Smooth muscle cell (in vitro differentiated cells): ENCODE results near the gene STK10. TPM values are rescaled to one million over a fixed set of nuclear protein-coding genes. Genes with fewer than 3 reads are reported as not detected.

ENCODE experiments used
- DNase-seq: peaks from one replicate; lab custom pipeline; 2025; ENCODE audit not compliant: unreplicated experiment; lab: John Stamatoyannopoulos, UW
- H2AFZ ChIP-seq: fragments of 200-600 bp; sonication (generic); 2 replicates; pipeline ENCODE4 v1.6.0; 2016; ENCODE audit warnings: antibody characterized with exemption, low read depth, mild to moderate bottlenecking
- H3F3A ChIP-seq: fragments of 200-600 bp; sonication (generic); 2 replicates; pipeline ENCODE4 v1.6.0; 2017; ENCODE audit warnings: antibody characterized with exemption, low read depth
- H3K27ac ChIP-seq: fragments of 200-600 bp; sonication (generic); 2 replicates; pipeline ENCODE4 v1.5.1; 2016; ENCODE audit warnings: low read depth, mild to moderate bottlenecking
- H3K27me3 ChIP-seq: fragments of 200-600 bp; sonication (generic); 2 replicates; pipeline ENCODE4 v1.6.1; 2016; ENCODE audit warnings: low read depth, mild to moderate bottlenecking
- H3K36me3 ChIP-seq: fragments of 200-600 bp; sonication (generic); 2 replicates; pipeline ENCODE4 v1.5.1; 2016; ENCODE audit warnings: low read depth
- H3K4me1 ChIP-seq: fragments of 200-600 bp; sonication (generic); 2 replicates; pipeline ENCODE4 v1.5.1; 2016; ENCODE audit warnings: low read depth
- H3K4me2 ChIP-seq: fragments of 200-600 bp; sonication (generic); 2 replicates; pipeline ENCODE4 v1.6.0; 2016; ENCODE audit warnings: mild to moderate bottlenecking
- H3K4me3 ChIP-seq: fragments of 200-600 bp; sonication (generic); 2 replicates; pipeline ENCODE4 v1.5.1; 2016; ENCODE audit warnings: mild to moderate bottlenecking
- H3K79me2 ChIP-seq: fragments of 200-600 bp; sonication (generic); 2 replicates; pipeline ENCODE4 v1.6.0; 2016; ENCODE audit warnings: low read depth, mild to moderate bottlenecking
- H3K9ac ChIP-seq: fragments of 200-600 bp; sonication (generic); 2 replicates; pipeline ENCODE4 v1.6.0; 2016; ENCODE audit warnings: low read depth
- H3K9me3 ChIP-seq: fragments of 200-600 bp; sonication (generic); replicated peaks from 2 replicates; pipeline ENCODE4 v1.5.1; 2016; ENCODE audit warnings: low read depth
- H4K20me1 ChIP-seq: fragments of 200-600 bp; sonication (generic); 2 replicates; pipeline ENCODE4 v1.6.0; 2016; ENCODE audit warnings: low read depth
- WGBS: methylation state at CpG from one replicate; pipeline ENCODE4 v1.1.7; 2016; ENCODE audit warnings: low lambda C conversion rate; 5-methylcytosine and 5-hydroxymethylcytosine counted together
- polyA plus RNA-seq: library from polyadenylated mRNA; unstranded; fragments of >200 nt; fragmentation: Nextera tagmentation; extraction: Ambion mirVana; gene quantifications from 2 replicates; pipeline ENCODE4 v1.2.1, GENCODE V29; 2016
- total RNA-seq: library from RNA; depleted of rRNA; stranded (reverse); fragments of >200 nt; gene quantifications from 2 replicates; pipeline ENCODE4 v1.2.3, GENCODE V29; 2014
- TF ChIP-seq, protein P1 (sequence below): fragments of 200-600 bp; sonication (generic); IDR thresholded peaks from 2 replicates; pipeline ENCODE4 v1.5.1; 2017; ENCODE audit warnings: borderline replicate concordance, mild to moderate bottlenecking, antibody characterized with exemption; ENCODE audit not compliant: insufficient read depth, poor library complexity, severe bottlenecking

Gene STK10
- total and polyA plus RNA-seq, 2 experiments from 2014 or later: 10.7 to 26.0 TPM

- no peak for DNase-seq
- no peaks in the 10 kb centered on the region for H4K20me1 ChIP-seq
These were observed 95.9 kb downstream of the STK10 start for GRCh38 chr5:172091956-172092732.

DNA sequence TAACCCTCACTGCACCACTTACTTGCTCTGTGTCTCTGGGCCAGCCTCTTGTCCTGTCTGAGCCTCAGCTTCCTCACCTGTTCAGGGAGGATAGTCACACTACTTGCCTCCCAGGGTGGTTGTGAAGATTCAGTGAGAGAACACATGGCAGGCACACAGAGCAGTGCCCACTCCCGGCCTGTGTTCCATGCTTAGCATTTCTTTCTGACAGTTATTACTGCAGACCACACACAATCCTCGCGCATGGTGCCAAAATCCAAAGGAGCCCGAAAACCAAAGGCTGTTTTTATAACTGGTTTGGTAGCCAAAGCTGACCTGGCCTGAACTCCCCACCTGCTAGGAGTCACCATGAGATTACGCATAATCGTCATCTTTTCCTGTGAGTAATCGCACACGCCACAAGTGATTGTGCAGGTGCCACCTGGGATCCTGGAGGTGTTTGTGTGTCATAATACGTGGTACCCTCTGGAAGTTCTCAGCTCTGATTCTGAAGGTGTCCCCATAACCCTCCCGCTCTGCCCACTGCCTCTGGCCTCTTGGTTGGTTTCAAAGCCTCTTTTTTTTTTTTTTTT, 97.0 kb downstream of the STK10 start:
- H3K27ac ChIP-seq: no peak overlapping the region
- no peak overlapping the region for H3K9ac ChIP-seq
- WGBS: 98% methylated on average over 10 of the region's 10 CpGs
- no peak overlapping the region for H2AFZ ChIP-seq
- H3K79me2 ChIP-seq: no peaks in the 10 kb centered on the region
- H4K20me1 ChIP-seq: no peaks in the 10 kb centered on the region
- DNase-seq: no peak
- H3K4me2 ChIP-seq: no peak overlapping the region
- H3K36me3 ChIP-seq: no peaks in the 10 kb centered on the region
- no peaks in the 10 kb centered on the region for H3K9me3 ChIP-seq
- no peaks in the 10 kb centered on the region for H3K27me3 ChIP-seq
- H3K4me3 ChIP-seq: no peak overlapping the region
- no peaks in the 10 kb centered on the region for H3F3A ChIP-seq
- TF ChIP-seq, protein P1, sequence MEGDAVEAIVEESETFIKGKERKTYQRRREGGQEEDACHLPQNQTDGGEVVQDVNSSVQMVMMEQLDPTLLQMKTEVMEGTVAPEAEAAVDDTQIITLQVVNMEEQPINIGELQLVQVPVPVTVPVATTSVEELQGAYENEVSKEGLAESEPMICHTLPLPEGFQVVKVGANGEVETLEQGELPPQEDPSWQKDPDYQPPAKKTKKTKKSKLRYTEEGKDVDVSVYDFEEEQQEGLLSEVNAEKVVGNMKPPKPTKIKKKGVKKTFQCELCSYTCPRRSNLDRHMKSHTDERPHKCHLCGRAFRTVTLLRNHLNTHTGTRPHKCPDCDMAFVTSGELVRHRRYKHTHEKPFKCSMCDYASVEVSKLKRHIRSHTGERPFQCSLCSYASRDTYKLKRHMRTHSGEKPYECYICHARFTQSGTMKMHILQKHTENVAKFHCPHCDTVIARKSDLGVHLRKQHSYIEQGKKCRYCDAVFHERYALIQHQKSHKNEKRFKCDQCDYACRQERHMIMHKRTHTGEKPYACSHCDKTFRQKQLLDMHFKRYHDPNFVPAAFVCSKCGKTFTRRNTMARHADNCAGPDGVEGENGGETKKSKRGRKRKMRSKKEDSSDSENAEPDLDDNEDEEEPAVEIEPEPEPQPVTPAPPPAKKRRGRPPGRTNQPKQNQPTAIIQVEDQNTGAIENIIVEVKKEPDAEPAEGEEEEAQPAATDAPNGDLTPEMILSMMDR: no peak
- H3K4me1 ChIP-seq: no peaks in the 10 kb centered on the region

More at GRCh38 chr5:172091956-172092732, 95.9 kb downstream of the STK10 start:
- H3K4me2 ChIP-seq: no peak overlapping the region
- H2AFZ ChIP-seq: no peak overlapping the region
- H3K9ac ChIP-seq: no peak overlapping the region
- no peaks in the 10 kb centered on the region for H3K27me3 ChIP-seq
- H3K4me1 ChIP-seq: no peaks in the 10 kb centered on the region
- H3K9me3 ChIP-seq: no peaks in the 10 kb centered on the region
- H3K79me2 ChIP-seq: no peaks in the 10 kb centered on the region
- no peak overlapping the region for H3K4me3 ChIP-seq
- H3K27ac ChIP-seq: no peak overlapping the region
- no peaks in the 10 kb centered on the region for H3F3A ChIP-seq
- WGBS: 91% methylated on average over 17 of the region's 17 CpGs
- H3K36me3 ChIP-seq: no peaks in the 10 kb centered on the region
- TF ChIP-seq, protein P1: no peak

DNA sequence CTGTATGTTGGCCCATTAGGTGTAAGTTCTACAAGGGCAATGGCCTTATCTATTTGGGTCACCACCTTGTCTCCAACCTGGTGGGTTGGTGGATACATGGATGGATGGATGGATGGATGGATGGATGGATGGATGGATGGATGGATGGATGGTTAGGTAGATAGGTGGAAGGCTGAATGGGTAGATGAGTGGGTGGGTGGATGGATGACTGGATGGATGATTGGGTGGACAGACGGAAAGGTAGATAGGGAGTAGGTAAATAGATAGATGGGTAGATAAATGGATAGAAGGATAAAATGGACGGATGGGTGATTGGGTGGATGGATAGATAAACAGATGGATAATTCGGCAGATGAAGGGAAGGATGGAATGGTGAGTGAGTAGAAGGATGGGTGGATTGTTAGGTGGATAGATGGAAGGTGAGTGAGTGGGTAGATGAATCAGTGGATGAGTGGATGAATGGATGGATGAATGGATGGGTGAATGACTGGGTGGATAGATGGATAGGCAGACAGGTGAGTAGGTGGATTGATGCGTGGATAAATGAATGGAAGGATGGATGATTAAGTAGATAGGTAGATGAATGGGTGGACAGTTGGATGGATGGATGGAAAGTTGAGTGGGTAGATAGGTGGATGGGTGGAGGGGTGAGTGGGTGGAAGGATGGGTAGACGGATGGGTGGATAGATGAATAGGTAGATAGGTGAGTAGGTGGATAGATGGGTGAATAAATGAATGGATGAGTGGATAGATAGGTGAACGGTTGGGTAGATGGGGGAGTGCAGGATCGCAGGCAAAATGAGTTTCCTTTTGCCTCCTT, 98.5 kb downstream of the STK10 start:
- no peak overlapping the region for H3K4me3 ChIP-seq
- no peak overlapping the region for H3K4me2 ChIP-seq
- H3K9ac ChIP-seq: no peak overlapping the region
- no peaks in the 10 kb centered on the region for H3K79me2 ChIP-seq
- H3F3A ChIP-seq: no peaks in the 10 kb centered on the region
- H3K9me3 ChIP-seq: no peaks in the 10 kb centered on the region
- no peaks in the 10 kb centered on the region for H4K20me1 ChIP-seq
- no peak for DNase-seq
- H2AFZ ChIP-seq: no peak overlapping the region
- no peaks in the 10 kb centered on the region for H3K36me3 ChIP-seq
- WGBS: 85% methylated on average over 6 of the region's 7 CpGs
- H3K27ac ChIP-seq: no peak overlapping the region
- H3K4me1 ChIP-seq: no peaks in the 10 kb centered on the region
- H3K27me3 ChIP-seq: no peaks in the 10 kb centered on the region
- TF ChIP-seq, protein P1: no peak
